ENCODE data around the gene SSTR3. TPM values are rescaled to one million over a fixed set of nuclear protein-coding genes. Genes with fewer than 3 reads are reported as not detected.

SSTR3 gene
- total and polyA plus RNA-seq, 2 donors (not counting 1 experiment from before 2014, with no cell fraction given): 0.64 to 0.98 TPM

- H3K4me2 ChIP-seq (replicated peaks; ENCODE audit: low read depth, low read length, poor library complexity, severe bottlenecking): peak overlapping the region; percentile 62
- no peak overlapping the region for H3K4me3 ChIP-seq (ENCODE audit: control extremely low read depth in 1 of 5, extremely low read depth in 1 of 5, insufficient read depth in 1 of 5, low read depth in 2 of 5, low read length in 4 of 5)
- CTCF ChIA-PET: interaction anchor here (0.6 to 13.1 kb wide), 21 partner anchors 9 to 477 kb away, joined by 3 to 377 read pairs (median 8); partner anchors contain the start of gene RAC2
- peaks cover 36% of the 10 kb centered on the region for H3K4me1 Mint-ChIP-seq
- POLR2A ChIA-PET: interaction anchor here (0.6 to 3.1 kb wide), 4 partner anchors 14 to 295 kb away, joined by 3 to 17 read pairs (median 3); partner anchors contain the start of gene RAC2
- H4K20me1 ChIP-seq (ENCODE audit: control insufficient read depth, insufficient read depth, low read length, poor library complexity, severe bottlenecking): no peaks in the 10 kb centered on the region
- H3K36me3 ChIP-seq (replicated peaks in 1 of 2; ENCODE audit: control extremely low read depth in 1 of 2, control insufficient read depth in 1 of 2, extremely low read depth in 1 of 2, insufficient read depth in 2 of 2, low read length in 1 of 2): no peaks in the 10 kb centered on the region
- no peak overlapping the region for H3K4me3 Mint-ChIP-seq
- intact Hi-C loops (cut with micrococcal nuclease): no loop called here
- no peaks in the 10 kb centered on the region for H3K27me3 ChIP-seq (replicated peaks in 1 of 4; ENCODE audit: control extremely low read depth in 1 of 4, control insufficient read depth in 3 of 4, insufficient read depth in 4 of 4, low read length in 3 of 4)
- TF ChIP-seq EZH2 (IDR thresholded peaks at IDR 0.05; ENCODE audit: borderline replicate concordance, insufficient read depth, low read depth, low read length, poor library complexity, severe bottlenecking) (no peak), CTCF (IDR thresholded peaks at IDR 0.05) (no peak)
- H3K79me2 ChIP-seq (ENCODE audit: control insufficient read depth, insufficient read depth, low read length): peaks cover 12% of the 10 kb centered on the region
- no peak overlapping the region for H2AFZ ChIP-seq (ENCODE audit: insufficient read depth, low read depth, low read length, poor library complexity, severe bottlenecking)
- DNase-seq: peak; percentile 16
- H3K9me3 Mint-ChIP-seq (ENCODE audit: insufficient read depth): no peaks in the 10 kb centered on the region
- H3K27ac ChIP-seq (ENCODE audit: low read length in 2 of 2): no peak overlapping the region
- no peaks in the 10 kb centered on the region for H3K27me3 Mint-ChIP-seq
- peaks cover 32 to 39% of the 10 kb centered on the region in 2 donors for H3K4me1 ChIP-seq (ENCODE audit: control insufficient read depth in 2 of 2, insufficient read depth in 2 of 2, low read length in 2 of 2)
- ATAC-seq (ENCODE audit: low read depth): no peak
- H3K9me3 ChIP-seq (ENCODE audit: control extremely low read depth in 1 of 3, control insufficient read depth in 2 of 3, insufficient read depth in 1 of 3, low read length in 2 of 3): peaks cover 0 to 7% (median 2%) of the 10 kb centered on the region in 3 donors
- no peak overlapping the region for H3K27ac Mint-ChIP-seq
- 95% methylated on average over 5 of the region's 14 CpGs for WGBS (ENCODE audit: insufficient coverage)
- no peak overlapping the region for H3K9ac ChIP-seq (ENCODE audit: low read length)
Measured at GRCh38 chr22:37258753-37259401, 46.6 kb upstream of the SSTR3 start.

Data from B cell (primary cell).